OCI-M1 (cell line): ENCODE results near the gene PRTFDC1.

Experiments
- DNase-seq: peaks from one replicate; lab custom pipeline; 2025; lab: John Stamatoyannopoulos, UW

The PRTFDC1 gene

GRCh38 chr10:24904824-24905223, 47.6 kb downstream of the PRTFDC1 start:
- DNase-seq = no peak

- no peak for DNase-seq
These were observed 50.0 kb downstream of the PRTFDC1 start for GRCh38 chr10:24902400-24902728.

DNA sequence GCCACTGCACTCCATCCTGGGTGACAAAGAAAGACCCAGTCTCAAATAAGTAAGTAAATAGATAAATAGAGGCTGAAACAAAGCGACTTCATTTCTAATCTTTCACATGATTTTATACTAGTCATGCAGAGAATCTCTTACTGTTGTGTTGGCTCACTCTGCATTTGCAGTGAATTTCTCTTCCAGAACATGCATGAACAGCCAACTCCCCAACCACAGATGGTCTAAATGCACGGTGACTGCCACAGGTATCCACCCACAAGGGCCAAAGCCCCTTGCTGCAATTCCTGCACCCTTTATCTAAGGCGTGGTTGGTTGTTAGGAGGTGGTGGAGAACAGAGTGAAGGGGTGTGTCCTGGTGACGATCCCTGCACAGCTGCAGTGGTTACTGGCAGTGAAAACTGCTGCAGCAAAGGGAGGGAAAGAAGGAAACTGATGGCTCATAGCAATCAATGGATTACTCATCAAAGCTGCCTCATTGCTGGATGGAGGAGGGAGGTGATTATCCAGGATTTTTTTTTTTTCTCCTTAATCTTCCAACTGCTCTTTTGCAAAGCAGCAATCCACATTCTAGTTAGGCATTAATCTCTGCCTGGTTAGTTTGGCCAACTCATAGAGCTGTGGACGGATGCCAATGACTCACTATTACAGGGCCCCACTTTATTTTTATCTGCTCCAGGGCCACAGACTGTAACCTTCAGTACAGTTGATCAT, 50.6 kb downstream of the PRTFDC1 start:
- peak; percentile 62 for DNase-seq

- DNase-seq = peak; percentile 66
These were observed 51.3 kb downstream of the PRTFDC1 start for GRCh38 chr10:24900888-24901685.

DNA sequence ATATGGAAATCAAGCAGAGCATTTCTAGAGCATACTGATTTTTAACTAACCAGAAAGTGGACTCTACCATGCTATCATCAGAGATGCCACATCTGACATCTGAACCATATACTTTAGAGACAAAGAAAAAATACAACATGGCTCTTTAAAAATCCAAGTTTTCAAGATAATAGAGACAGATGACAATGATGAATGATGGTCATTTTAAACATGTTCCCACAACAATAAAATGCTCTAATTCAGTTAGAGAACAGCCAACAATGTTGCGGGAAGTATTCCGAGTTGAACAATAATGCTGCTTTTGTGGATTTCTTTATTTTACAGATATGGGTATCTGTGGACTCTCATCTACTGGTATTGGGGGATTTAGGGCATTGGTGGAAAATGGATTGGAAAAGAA, 52.8 kb downstream of the PRTFDC1 start:
- DNase-seq = no peak

GRCh38 chr10:24898501-24898900, 53.9 kb downstream of the PRTFDC1 start:
- no peak for DNase-seq

GRCh38 chr10:24897326-24897926, 55.0 kb downstream of the PRTFDC1 start:
- peak; percentile 69 for DNase-seq

DNA sequence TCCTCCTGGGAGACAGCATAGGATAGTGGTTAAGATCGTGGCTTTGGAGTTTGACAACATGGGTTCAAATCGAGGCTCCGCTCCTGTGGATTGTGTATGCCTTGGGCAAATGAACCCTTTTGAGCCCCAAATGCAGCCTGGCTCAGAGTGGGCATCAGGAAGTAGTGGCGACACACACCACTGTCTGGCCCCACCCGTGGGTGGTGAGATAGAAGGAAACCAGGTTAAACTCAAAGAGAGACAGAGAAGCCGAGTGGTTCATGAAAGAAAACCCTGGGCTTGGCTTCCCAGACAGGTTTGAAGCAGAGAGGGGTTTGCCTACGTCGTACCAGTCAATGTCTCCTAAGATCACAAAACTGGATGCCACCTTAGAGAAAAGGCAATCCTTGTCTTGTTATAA, 57.7 kb downstream of the PRTFDC1 start:
- no peak for DNase-seq

DNA sequence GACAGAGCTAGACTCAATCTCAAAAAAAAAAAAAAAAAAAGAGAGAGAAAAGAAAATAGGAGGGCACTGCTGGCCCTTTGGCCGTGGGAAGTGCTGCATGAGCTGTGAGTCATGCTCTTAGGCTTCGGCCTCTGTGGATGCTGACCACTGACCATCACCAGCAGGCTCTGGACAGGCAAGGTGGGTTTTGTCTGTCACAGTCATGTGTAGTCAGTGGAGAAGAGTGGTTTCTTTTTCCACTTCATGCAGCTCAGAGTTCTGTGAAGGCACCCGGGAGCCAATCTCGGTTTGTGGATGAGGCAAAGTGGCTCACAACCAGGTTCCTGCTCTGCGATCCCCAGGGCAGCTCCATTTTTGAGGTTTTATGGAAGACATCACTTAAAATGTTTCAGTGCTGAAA, 58.1 kb downstream of the PRTFDC1 start:
- DNase-seq = no peak

DNA sequence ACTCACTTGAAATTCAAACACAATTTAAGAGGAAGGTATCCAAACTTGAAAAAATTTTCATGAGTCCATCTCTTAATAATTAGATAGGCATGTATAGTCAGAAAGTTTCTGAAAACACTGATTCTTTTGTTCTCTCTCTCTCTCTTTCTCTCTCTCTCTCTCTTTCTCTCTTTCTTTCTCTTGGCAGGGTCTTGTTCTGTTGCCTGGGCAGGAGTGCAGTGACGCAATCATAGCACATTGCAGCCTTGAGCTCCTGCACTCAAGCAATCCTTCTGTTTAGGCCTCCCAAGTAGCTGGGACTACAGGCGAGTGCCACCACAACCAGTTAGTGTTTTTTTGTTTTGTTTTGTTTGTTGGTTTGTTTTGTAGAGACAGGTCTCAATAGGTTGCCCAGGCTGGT, 59.3 kb downstream of the PRTFDC1 start:
- DNase-seq = no peak

DNA sequence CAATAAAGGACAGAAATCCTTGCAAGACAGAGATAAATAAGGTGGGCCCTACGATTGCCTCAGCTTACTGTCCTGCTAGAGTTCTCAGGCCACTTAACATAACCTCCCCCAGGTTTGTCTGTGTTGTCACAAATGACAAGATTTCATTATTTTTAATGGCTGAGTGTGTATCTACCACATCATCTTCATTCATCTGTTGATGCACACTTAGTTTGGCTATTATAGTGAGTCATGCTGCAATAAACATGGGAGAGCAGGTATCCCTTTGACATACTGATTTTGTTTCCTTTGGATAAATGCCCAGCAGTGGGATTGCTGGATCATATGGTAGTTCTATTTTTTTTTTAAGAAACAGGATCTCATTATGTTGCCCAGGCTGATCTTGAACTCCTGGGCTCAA, 60.6 kb downstream of the PRTFDC1 start:
- DNase-seq = no peak

DNA sequence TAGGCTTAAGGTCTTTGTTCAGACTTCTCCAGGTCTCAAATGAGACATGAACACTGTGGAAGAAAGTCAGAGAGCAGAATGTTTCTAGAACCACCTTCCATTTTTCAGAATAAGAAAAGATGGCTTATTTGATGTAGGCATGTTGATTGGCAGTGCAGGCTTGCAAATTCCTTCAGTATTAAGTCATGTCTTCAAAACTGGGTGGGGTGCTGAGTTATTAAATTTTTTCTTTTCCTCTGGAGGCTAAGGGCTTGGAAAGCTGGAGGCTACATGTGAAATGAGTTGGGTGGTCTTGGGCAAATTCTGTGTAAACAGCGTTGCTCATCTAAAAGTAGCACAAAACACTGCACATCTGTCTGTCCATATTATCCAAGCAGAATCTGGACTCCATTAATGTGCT, 62.8 kb downstream of the PRTFDC1 start:
- DNase-seq = no peak

GRCh38 chr10:24887855-24888231, 64.6 kb downstream of the PRTFDC1 start:
- no peak for DNase-seq

DNA sequence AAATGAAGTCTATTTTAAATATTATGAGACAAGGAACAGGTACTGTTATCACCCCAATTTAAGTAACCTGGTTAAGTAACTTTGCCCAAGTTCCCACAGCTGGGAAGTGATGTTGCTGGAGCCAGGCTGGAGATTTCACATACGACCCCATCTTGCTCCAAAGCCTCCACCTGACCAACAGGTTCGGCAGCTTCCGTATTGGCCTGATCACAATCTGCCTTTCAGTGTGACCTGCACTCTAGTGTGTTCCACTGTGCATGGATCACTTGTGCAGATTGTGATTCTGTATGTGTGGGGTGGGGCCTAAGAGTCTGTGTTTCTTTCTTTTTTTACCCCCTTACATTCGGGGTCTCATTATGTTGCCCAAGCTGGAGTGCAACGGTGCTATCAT, 66.1 kb downstream of the PRTFDC1 start:
- DNase-seq = no peak

DNA sequence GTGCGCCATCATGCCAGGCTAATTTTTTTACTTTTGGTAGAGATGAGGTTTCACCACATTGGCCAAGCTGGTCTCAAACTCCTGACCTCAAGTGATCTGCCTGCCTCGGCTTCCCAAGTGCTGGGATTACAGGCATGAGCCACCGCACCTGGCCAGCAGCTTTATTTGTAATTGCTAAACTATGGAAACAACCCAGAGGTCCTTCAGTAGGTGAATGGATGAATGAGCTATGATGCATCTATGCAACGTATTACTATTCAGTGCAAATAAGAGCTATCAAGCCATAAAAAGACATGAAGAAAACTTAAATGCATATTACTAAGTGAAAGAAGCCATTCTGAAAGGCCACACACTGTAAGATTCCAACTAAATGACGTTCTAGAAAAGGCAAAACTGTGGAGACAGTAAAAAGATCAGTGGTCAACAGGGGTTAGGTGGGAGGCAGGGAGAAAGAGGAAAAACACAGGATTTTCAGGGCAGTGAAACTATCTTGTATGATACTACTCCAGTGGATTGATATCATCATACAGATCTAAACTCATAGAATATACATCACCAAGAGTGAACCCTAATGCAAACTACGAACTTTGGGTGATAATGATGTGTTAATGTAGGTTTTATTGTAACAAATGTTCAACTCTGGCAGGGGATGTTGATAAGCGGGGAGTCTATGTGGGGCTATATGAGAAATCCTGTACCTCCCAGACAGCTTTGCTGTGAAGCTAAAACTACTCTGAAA, 66.7 kb downstream of the PRTFDC1 start:
- DNase-seq = no peak

- no peak for DNase-seq
These were observed 67.6 kb downstream of the PRTFDC1 start for GRCh38 chr10:24884793-24885192.

DNA sequence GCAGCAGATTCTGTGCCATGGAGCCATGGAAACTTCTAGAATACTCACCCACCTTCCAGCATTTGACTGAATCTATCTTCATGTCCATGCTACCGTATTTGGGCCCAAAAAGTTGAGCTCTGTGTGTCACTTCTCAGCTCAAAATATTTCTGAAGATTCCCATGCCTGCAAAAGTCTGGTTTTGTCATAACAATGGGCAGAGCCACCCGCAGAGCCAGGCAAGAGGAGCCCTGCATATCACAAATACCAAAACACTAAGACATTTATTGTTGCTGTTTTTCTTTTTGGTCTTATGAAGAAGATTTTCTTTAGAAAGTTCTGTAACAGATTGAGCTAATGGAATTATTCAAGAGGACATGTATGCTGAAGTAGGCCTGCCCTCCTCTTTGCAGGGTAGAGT, 68.1 kb downstream of the PRTFDC1 start:
- DNase-seq = no peak

- no peak for DNase-seq
These were observed 69.2 kb downstream of the PRTFDC1 start for GRCh38 chr10:24883176-24883575.

DNA sequence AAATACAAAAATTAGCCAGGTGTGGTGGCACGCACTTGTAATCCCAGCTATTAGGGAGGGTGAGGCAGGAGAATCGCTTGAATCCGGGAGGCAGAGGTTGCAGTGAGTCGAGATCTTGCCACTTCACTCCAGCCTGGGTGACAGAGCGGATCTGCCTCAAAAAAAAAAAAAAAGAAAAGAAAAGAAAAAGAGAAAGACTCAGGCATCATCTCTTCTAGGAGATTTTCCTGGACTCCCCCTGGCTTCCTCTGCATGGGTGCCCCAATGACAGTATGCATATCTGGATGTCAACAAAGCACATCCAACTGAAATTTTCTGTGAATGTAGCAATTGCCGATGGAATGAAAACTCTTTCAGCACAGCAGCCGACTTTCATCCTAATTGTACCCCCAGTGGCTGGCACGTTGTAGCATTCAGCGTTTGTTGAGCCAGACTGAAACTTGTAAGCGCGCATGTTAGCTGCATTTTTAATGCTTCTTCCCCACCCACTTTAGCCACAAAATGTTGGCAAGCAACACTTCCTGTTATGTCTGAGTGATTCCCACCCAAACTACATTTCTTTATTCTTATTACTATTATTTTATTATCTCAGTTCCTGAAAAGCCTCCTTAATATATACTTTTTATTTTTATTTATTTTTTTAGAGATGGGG, 70.2 kb downstream of the PRTFDC1 start:
- no peak for DNase-seq

- no peak for DNase-seq
These were observed 72.5 kb downstream of the PRTFDC1 start for GRCh38 chr10:24879861-24880260.

- no peak for DNase-seq
These were observed 78.3 kb downstream of the PRTFDC1 start for GRCh38 chr10:24874133-24874532.

DNA sequence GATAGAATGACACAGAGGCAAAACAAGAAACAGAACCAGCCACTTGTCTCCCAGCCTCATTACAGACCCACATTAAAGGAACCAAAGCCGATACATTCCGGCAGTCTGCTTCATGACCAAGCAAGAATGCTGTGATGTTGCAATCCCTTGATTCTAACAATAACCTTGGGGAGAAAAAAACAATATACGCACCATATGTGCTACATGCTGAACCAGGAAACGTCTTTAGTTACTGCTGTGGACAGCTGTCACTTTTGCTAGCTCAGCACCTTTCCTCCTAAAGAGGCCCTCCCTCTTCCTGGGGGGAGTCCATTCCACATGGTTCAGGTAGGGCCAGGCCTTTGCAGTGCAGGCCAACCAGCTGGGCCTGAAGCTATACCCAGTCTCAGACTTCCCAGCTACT, 79.1 kb downstream of the PRTFDC1 start:
- DNase-seq = peak; percentile 81
